CD4-positive, alpha-beta T cell (primary cell): ENCODE measurements around the gene FAM149A. TPM values are rescaled to one million over a fixed set of nuclear protein-coding genes. Genes with fewer than 3 reads are reported as not detected.

Experiments used
- ATAC-seq: fragments of 200-7000 bp; cut with Tn5 transposase; one replicate; pipeline ENCODE4 v1.10.0; 2022; ENCODE audit warnings: mild to moderate bottlenecking; ENCODE audit not compliant: poor library complexity
- CTCF ChIA-PET: fragments of 350-600 bp; sonication (Branson Sonifier 250); formaldehyde crosslinking; loops from one replicate; lab custom pipeline; 2021; ENCODE audit warnings: antibody characterized with exemption, inconsistent platforms; lab: Charles Lee
- POLR2A ChIA-PET: fragments of 350-600 bp; sonication (Branson Sonifier 250); formaldehyde crosslinking; loops from one replicate; lab custom pipeline; 2021; ENCODE audit warnings: antibody characterized with exemption, inconsistent platforms; lab: Charles Lee
- DNase-seq, 14 experiments: peaks; one replicate each; pipeline ENCODE4 v3.0.0-alpha.2; 2013 to 2020; ENCODE audit warnings: mixed read lengths in 2 of 14
- H3K27ac ChIP-seq, 2 donors: one replicate each; pipeline versions ENCODE4 v1.5.1 to v1.7.0; 2013; ENCODE audit warnings: low read length in 2 of 2, low read depth in 1 of 2, mild to moderate bottlenecking in 1 of 2
- H3K27me3 ChIP-seq, 2 experiments: 1 replicate in 1 of 2; 2 replicates in 1 of 2; pipeline versions ENCODE4 v1.6.1 to v1.7.0; 2013; ENCODE audit warnings: low read length in 2 of 2, control low read depth in 1 of 2, mild to moderate bottlenecking in 1 of 2, moderate library complexity in 1 of 2; ENCODE audit not compliant: insufficient read depth in 2 of 2, control insufficient read depth in 1 of 2
- H3K36me3 ChIP-seq: one replicate; pipeline ENCODE4 v1.6.1; 2013; ENCODE audit warnings: low read length, control low read depth; ENCODE audit not compliant: insufficient read depth
- H3K4me1 ChIP-seq: one replicate; pipeline ENCODE4 v1.6.1; 2013; ENCODE audit warnings: low read length, control low read depth; ENCODE audit not compliant: insufficient read depth
- H3K4me3 ChIP-seq: one replicate; pipeline ENCODE4 v1.5.1; 2013; ENCODE audit warnings: mild to moderate bottlenecking, low read length, moderate library complexity
- H3K9me3 ChIP-seq, 2 experiments: 1 replicate in 1 of 2; 2 replicates in 1 of 2; pipeline versions ENCODE4 v1.6.1 to v1.7.0; 2013; ENCODE audit warnings: low read length in 2 of 2, mild to moderate bottlenecking in 2 of 2, control low read depth in 1 of 2, moderate library complexity in 1 of 2; ENCODE audit not compliant: control insufficient read depth in 1 of 2, insufficient read depth in 1 of 2
- H3K27ac Mint-ChIP-seq: one replicate; pipeline ENCODE4 v1.8.0; 2020; ENCODE audit warnings: mixed read lengths
- H3K27me3 Mint-ChIP-seq: one replicate; pipeline ENCODE4 v1.8.0; 2021; ENCODE audit warnings: mixed read lengths
- H3K36me3 Mint-ChIP-seq: one replicate; pipeline ENCODE4 v1.8.0; 2021; ENCODE audit warnings: low read depth, mixed read lengths
- H3K4me1 Mint-ChIP-seq: one replicate; pipeline ENCODE4 v1.8.0; 2021; ENCODE audit warnings: low read depth, mixed read lengths
- H3K4me3 Mint-ChIP-seq: one replicate; pipeline ENCODE4 v1.8.0; 2020; ENCODE audit warnings: mild to moderate bottlenecking, mixed read lengths
- H3K9me3 Mint-ChIP-seq: one replicate; pipeline ENCODE4 v1.8.0; 2020; ENCODE audit warnings: mixed read lengths
- CTCF ChIP-seq: fragments of 200-600 bp; IDR thresholded peaks from one replicate; pipeline ENCODE4 v1.8.0; 2022; ENCODE audit warnings: antibody characterized with exemption, mild to moderate bottlenecking
- intact Hi-C, 2 experiments: fragments of 100-400 bp; cut with DNase I in 1 of 2; cut with micrococcal nuclease in 1 of 2; formaldehyde crosslinking; loops; one replicate each; pipeline versions ENCODE4 v1.15.1 to v1.9.0; 2023 to 2025; cut with DNase I, micrococcal nuclease
- total RNA-seq, 174 experiments: library from RNA in 2 of 174; stranded (reverse) in 2 of 174; gene quantifications; one replicate each; pipeline ENCODE4 v1.2.3 and lab custom pipeline; 2021 to 2026

FAM149A gene
- total RNA-seq, 2 experiments from 2014 or later: 0.61 to 1.1 TPM

- no peaks in the 10 kb centered on the region for H3K4me1 ChIP-seq
- no peak overlapping the region for H3K27ac Mint-ChIP-seq
- ATAC-seq (no peak), DNase-seq (no peak)
- ChIA-PET CTCF (no interaction called here), POLR2A (interaction anchor here (0.8 kb wide), 1 partner anchor 8 kb away, joined by 3 read pairs; no protein-coding TSS in a partner anchor)
- peaks cover 5% of the 10 kb centered on the region for H3K27me3 Mint-ChIP-seq
- H3K27ac ChIP-seq: no peak overlapping the region
- H3K36me3 Mint-ChIP-seq: no peaks in the 10 kb centered on the region
- no peaks in the 10 kb centered on the region for H3K36me3 ChIP-seq
- TF ChIP-seq CTCF: no peak
- H3K4me3 ChIP-seq: no peak overlapping the region
- H3K27me3 ChIP-seq: no peaks in the 10 kb centered on the region
- no peaks in the 10 kb centered on the region for H3K9me3 Mint-ChIP-seq
- intact Hi-C loops: no loop called here
- H3K4me1 Mint-ChIP-seq: no peaks in the 10 kb centered on the region
- no peak overlapping the region for H3K4me3 Mint-ChIP-seq
- H3K9me3 ChIP-seq: no peaks in the 10 kb centered on the region
These were observed 25.4 kb upstream of the FAM149A start for GRCh38 chr4:186078981-186079638.

GRCh38 chr4:186079694-186080093 lies 24.8 kb upstream of the FAM149A start:
- Mint-ChIP-seq H3K36me3 (no peaks in the 10 kb centered on the region), H3K4me3 (no peak overlapping the region), H3K4me1 (no peaks in the 10 kb centered on the region), H3K9me3 (no peaks in the 10 kb centered on the region), H3K27me3 (peaks cover 5% of the 10 kb centered on the region), H3K27ac (no peak overlapping the region)
- Histone ChIP-seq H3K27ac (no peak overlapping the region), H3K27me3 (no peaks in the 10 kb centered on the region), H3K4me1 (no peaks in the 10 kb centered on the region), H3K9me3 (no peaks in the 10 kb centered on the region), H3K36me3 (no peaks in the 10 kb centered on the region), H3K4me3 (no peak overlapping the region)
- DNase-seq (no peak), ATAC-seq (no peak)
- POLR2A ChIA-PET: interaction anchor here (0.8 to 0.9 kb wide), 2 partner anchors 9 to 125 kb away, joined by 3 read pairs; no protein-coding TSS in a partner anchor
- TF ChIP-seq CTCF: no peak
- CTCF ChIA-PET: no interaction called here
- intact Hi-C loops: no loop called here

- Histone ChIP-seq H3K4me3 (no peak overlapping the region), H3K9me3 (no peaks in the 10 kb centered on the region), H3K27ac (no peak overlapping the region), H3K27me3 (no peaks in the 10 kb centered on the region), H3K36me3 (no peaks in the 10 kb centered on the region), H3K4me1 (no peaks in the 10 kb centered on the region)
- ATAC-seq: no peak
- ChIA-PET POLR2A (no interaction called here), CTCF (no interaction called here)
- no peaks in the 10 kb centered on the region for H3K9me3 Mint-ChIP-seq
- H3K27me3 Mint-ChIP-seq: peaks cover 5% of the 10 kb centered on the region
- no peaks in the 10 kb centered on the region for H3K4me1 Mint-ChIP-seq
- H3K36me3 Mint-ChIP-seq: no peaks in the 10 kb centered on the region
- TF ChIP-seq CTCF: no peak
- intact Hi-C loops: no loop called here
- DNase-seq: no peak
- no peak overlapping the region for H3K27ac Mint-ChIP-seq
- no peak overlapping the region for H3K4me3 Mint-ChIP-seq
These were observed 23.2 kb upstream of the FAM149A start for GRCh38 chr4:186081202-186081807.
